ENCODE data around the gene CACNA2D3.

GRCh38 chr3:54822206-54822605 lies 699.9 kb downstream of the CACNA2D3 start:
- no peak for TF ChIP-seq CTCF (conservative IDR thresholded peaks at IDR 0.05)
- TF ChIP-seq EZH2 (IDR thresholded peaks at IDR 0.05; ENCODE audit: low read depth) = no peak

All from PC-9 (cell line).